Measurements from ENCODE around the gene THOC5.
A peak's percentile ranks its signal among the peaks of the same experiment; 100 is the strongest.
"Not testable (repeated sequence)": the region's sequence is repeated elsewhere in the genome, so short reads cannot be mapped to it uniquely, and the experiment has no call there.

The THOC5 gene

GRCh38 chr22:29559853-29560252 lies 6.3 kb upstream of the THOC5 start:
- no peak for DNase-seq

- DNase-seq, result no peak
Observed at GRCh38 chr22:29559030-29559429, 5.5 kb upstream of the THOC5 start.

GRCh38 chr22:29555065-29555644 lies 1.6 kb upstream of the THOC5 start:
- no peak for DNase-seq

GRCh38 chr22:29552357-29552756 lies 1.2 kb downstream of the THOC5 start:
- not testable (repeated sequence) for DNase-seq

- no peak for DNase-seq
Observed at GRCh38 chr22:29550005-29550404, 3.6 kb downstream of the THOC5 start.

GRCh38 chr22:29545045-29545444 lies 8.5 kb downstream of the THOC5 start:
- DNase-seq, result not testable (repeated sequence)

GRCh38 chr22:29541845-29542244 lies 11.7 kb downstream of the THOC5 start:
- no peak for DNase-seq

GRCh38 chr22:29539105-29539504 lies 14.5 kb downstream of the THOC5 start:
- no peak for DNase-seq

- DNase-seq, result no peak
Observed at GRCh38 chr22:29536411-29536810, 17.1 kb downstream of the THOC5 start.

- no peak for DNase-seq
Observed at GRCh38 chr22:29531419-29531818, 22.1 kb downstream of the THOC5 start.

- no peak for DNase-seq
Observed at GRCh38 chr22:29530716-29531115, 22.8 kb downstream of the THOC5 start.

GRCh38 chr22:29528144-29528543 lies 25.4 kb downstream of the THOC5 start:
- no peak for DNase-seq

GRCh38 chr22:29524442-29525191 lies 28.9 kb downstream of the THOC5 start:
- DNase-seq, result peak; percentile 26

- DNase-seq, result no peak
Observed at GRCh38 chr22:29523761-29524160, 29.8 kb downstream of the THOC5 start.

- no peak for DNase-seq
Observed at GRCh38 chr22:29521526-29521925, 32.0 kb downstream of the THOC5 start.

GRCh38 chr22:29520851-29521250 lies 32.7 kb downstream of the THOC5 start:
- no peak for DNase-seq

GRCh38 chr22:29519996-29520395 lies 33.6 kb downstream of the THOC5 start:
- DNase-seq, result no peak

- DNase-seq, result no peak
Observed at GRCh38 chr22:29518427-29518826, 35.1 kb downstream of the THOC5 start.

- no peak for DNase-seq
Observed at GRCh38 chr22:29517215-29517908, 36.2 kb downstream of the THOC5 start.

- DNase-seq, result no peak
Observed at GRCh38 chr22:29512031-29512430, 41.5 kb downstream of the THOC5 start.

- no peak for DNase-seq
Observed at GRCh38 chr22:29511126-29511862, 42.3 kb downstream of the THOC5 start.

GRCh38 chr22:29510542-29510941 lies 43.0 kb downstream of the THOC5 start:
- DNase-seq, result no peak

- DNase-seq, result no peak
Observed at GRCh38 chr22:29509815-29510214, 43.7 kb downstream of the THOC5 start.
